DOHH2 (cell line): ENCODE results near the gene FGFR3.

Experiments used
- H3F3A ChIP-seq: fragments of 200-600 bp; sonication (generic), shearing (Covaris generic); 2 replicates; pipeline ENCODE4 v1.6.0; 2016; ENCODE audit warnings: antibody characterized with exemption, mild to moderate bottlenecking; ENCODE audit not compliant: control insufficient read depth, insufficient read depth
- H3K27ac ChIP-seq: fragments of 200-600 bp; sonication (generic); 2 replicates; pipeline ENCODE4 v1.5.1; 2014; ENCODE audit warnings: low read depth, mild to moderate bottlenecking, low read length, moderate library complexity
- H3K27me3 ChIP-seq: fragments of 200-600 bp; sonication (generic); 2 replicates; pipeline ENCODE4 v1.6.1; 2014; ENCODE audit warnings: mild to moderate bottlenecking, low read length, mixed read lengths; ENCODE audit not compliant: control insufficient read depth
- H3K36me3 ChIP-seq: fragments of 200-600 bp; sonication (generic); 2 replicates; pipeline ENCODE4 v1.6.1; 2014; ENCODE audit warnings: mild to moderate bottlenecking, low read length, moderate library complexity, mixed read lengths; ENCODE audit not compliant: control insufficient read depth
- H3K4me1 ChIP-seq: fragments of 200-600 bp; sonication (generic); 2 replicates; pipeline ENCODE4 v1.6.1; 2014; ENCODE audit warnings: mild to moderate bottlenecking, low read length, mixed read lengths; ENCODE audit not compliant: control insufficient read depth
- H3K4me2 ChIP-seq: fragments of 200-600 bp; sonication (generic); 2 replicates; pipeline ENCODE4 v1.6.0; 2014; ENCODE audit warnings: mild to moderate bottlenecking, low read length, moderate library complexity
- H3K4me3 ChIP-seq: fragments of 200-600 bp; sonication (generic); 2 replicates; pipeline ENCODE4 v1.5.1; 2014; ENCODE audit warnings: mild to moderate bottlenecking, low read length, mixed read lengths
- H3K79me2 ChIP-seq: fragments of 200-600 bp; sonication (generic); 2 replicates; pipeline ENCODE4 v1.6.1; 2014; ENCODE audit warnings: mild to moderate bottlenecking, low read length, mixed read lengths; ENCODE audit not compliant: control insufficient read depth
- H3K9me2 ChIP-seq: fragments of 200-600 bp; sonication (generic); replicated peaks from 2 replicates; pipeline ENCODE4 v1.6.1; 2014; ENCODE audit warnings: mild to moderate bottlenecking, low read length, mixed read lengths; ENCODE audit not compliant: control insufficient read depth
- H3K9me3 ChIP-seq: fragments of 200-600 bp; sonication (generic); 2 replicates; pipeline ENCODE4 v1.6.1; 2014; ENCODE audit warnings: antibody characterized with exemption, low read length, mixed read lengths; ENCODE audit not compliant: control insufficient read depth, insufficient read depth
- H4K20me1 ChIP-seq: fragments of 200-600 bp; sonication (generic); 2 replicates; pipeline ENCODE4 v1.6.0; 2014; ENCODE audit warnings: low read depth, mild to moderate bottlenecking, antibody characterized with exemption, low read length, moderate library complexity; ENCODE audit not compliant: control insufficient read depth, insufficient read depth
- CTCF ChIP-seq: fragments of 200-600 bp; sonication (generic); IDR thresholded peaks from one replicate; pipeline ENCODE4 v1.5.1; 2014; ENCODE audit warnings: antibody characterized with exemption, mild to moderate bottlenecking, low read depth, low read length; ENCODE audit not compliant: poor library complexity, severe bottlenecking
- EZH2phosphoT487 ChIP-seq: fragments of 200-600 bp; sonication (generic); IDR thresholded peaks from 2 replicates; pipeline ENCODE4 v1.6.1; 2017; ENCODE audit warnings: borderline replicate concordance, mild to moderate bottlenecking, antibody characterized with exemption, low read length, moderate library complexity, mixed read lengths

FGFR3 gene

GRCh38 chr4:1795299-1796195 is 2.5 kb downstream of the FGFR3 start:
- no peak overlapping the region for H3K4me3 ChIP-seq
- TF ChIP-seq EZH2phosphoT487 (no peak), CTCF (no peak)
- no peaks in the 10 kb centered on the region for H3K9me2 ChIP-seq
- no peaks in the 10 kb centered on the region for H3F3A ChIP-seq
- H3K4me2 ChIP-seq: no peak overlapping the region
- no peak overlapping the region for H3K27ac ChIP-seq
- no peaks in the 10 kb centered on the region for H3K4me1 ChIP-seq
- no peaks in the 10 kb centered on the region for H3K79me2 ChIP-seq
- H3K27me3 ChIP-seq: peaks cover 36% of the 10 kb centered on the region
- no peaks in the 10 kb centered on the region for H3K36me3 ChIP-seq
- H4K20me1 ChIP-seq: no peaks in the 10 kb centered on the region
- H3K9me3 ChIP-seq: no peaks in the 10 kb centered on the region

GRCh38 chr4:1796486-1797204 is 3.6 kb downstream of the FGFR3 start:
- Histone ChIP-seq H3K27me3 (peaks cover 33% of the 10 kb centered on the region), H3K4me2 (no peak overlapping the region), H3K79me2 (no peaks in the 10 kb centered on the region), H3K9me2 (no peaks in the 10 kb centered on the region), H3K4me1 (no peaks in the 10 kb centered on the region), H3K9me3 (no peaks in the 10 kb centered on the region), H3K36me3 (no peaks in the 10 kb centered on the region), H3F3A (no peaks in the 10 kb centered on the region), H3K4me3 (no peak overlapping the region), H3K27ac (no peak overlapping the region), H4K20me1 (no peaks in the 10 kb centered on the region)
- TF ChIP-seq EZH2phosphoT487 (no peak), CTCF (no peak)

- Histone ChIP-seq H3K36me3 (no peaks in the 10 kb centered on the region), H3K9me2 (no peaks in the 10 kb centered on the region), H3F3A (no peaks in the 10 kb centered on the region), H3K79me2 (no peaks in the 10 kb centered on the region), H3K27ac (no peak overlapping the region), H3K4me2 (no peak overlapping the region), H3K4me1 (no peaks in the 10 kb centered on the region), H4K20me1 (no peaks in the 10 kb centered on the region), H3K9me3 (no peaks in the 10 kb centered on the region), H3K27me3 (peaks cover 31% of the 10 kb centered on the region), H3K4me3 (no peak overlapping the region)
- no peak for TF ChIP-seq CTCF
- no peak for TF ChIP-seq EZH2phosphoT487
These were observed 4.3 kb downstream of the FGFR3 start for GRCh38 chr4:1797298-1797860.
